A549 (cell line): ENCODE measurements around the gene INTS4.

ENCODE experiments used
- RCOR1 ChIP-seq: fragments of 150-350 bp; IDR thresholded peaks from 2 replicates; pipeline ENCODE4 v1.6.1; 2014; ENCODE audit warnings: antibody characterized with exemption, low read length, low read depth
- ZSCAN20 ChIP-seq: fragments of 250-450 bp; sonication (Bioruptor Pico); IDR thresholded peaks from 2 replicates; pipeline ENCODE4 v1.8.0; 2022; ENCODE audit warnings: mild to moderate bottlenecking, moderate library complexity
- TF ChIP-seq, protein P1 (sequence below): fragments of >200 bp; sonication (Bioruptor Twin); formaldehyde crosslinking; IDR thresholded peaks from 3 replicates; pipeline ENCODE4 v1.5.1; 2016

DNA sequence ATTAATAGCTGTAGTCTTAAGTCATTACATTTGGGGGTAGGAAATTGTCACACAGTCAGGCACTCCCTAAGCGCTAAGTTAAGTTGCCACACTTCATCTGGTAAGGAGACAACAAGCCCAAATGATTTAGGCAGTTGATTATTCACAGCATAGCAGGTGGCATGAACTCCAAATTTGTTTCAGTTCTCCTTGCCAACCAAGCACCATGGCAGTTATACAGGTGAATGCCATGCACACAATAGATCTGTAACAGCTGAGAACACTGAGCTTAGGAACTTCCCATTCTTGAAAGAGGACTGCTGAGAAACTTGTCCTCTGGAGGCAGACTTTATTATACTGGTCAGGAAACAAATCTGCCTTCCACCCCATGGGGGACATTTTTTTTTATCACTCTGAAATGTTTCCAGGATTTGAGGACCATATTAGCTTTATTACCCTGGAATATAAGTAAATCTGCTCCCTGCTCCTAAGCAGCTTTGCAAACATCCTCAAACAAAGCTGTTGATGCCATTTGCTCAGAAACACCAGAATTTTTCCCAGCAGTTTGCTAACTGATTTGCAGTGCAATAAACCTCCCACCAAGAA is 5.1 kb upstream of the INTS4 start:
- TF ChIP-seq, protein P1, sequence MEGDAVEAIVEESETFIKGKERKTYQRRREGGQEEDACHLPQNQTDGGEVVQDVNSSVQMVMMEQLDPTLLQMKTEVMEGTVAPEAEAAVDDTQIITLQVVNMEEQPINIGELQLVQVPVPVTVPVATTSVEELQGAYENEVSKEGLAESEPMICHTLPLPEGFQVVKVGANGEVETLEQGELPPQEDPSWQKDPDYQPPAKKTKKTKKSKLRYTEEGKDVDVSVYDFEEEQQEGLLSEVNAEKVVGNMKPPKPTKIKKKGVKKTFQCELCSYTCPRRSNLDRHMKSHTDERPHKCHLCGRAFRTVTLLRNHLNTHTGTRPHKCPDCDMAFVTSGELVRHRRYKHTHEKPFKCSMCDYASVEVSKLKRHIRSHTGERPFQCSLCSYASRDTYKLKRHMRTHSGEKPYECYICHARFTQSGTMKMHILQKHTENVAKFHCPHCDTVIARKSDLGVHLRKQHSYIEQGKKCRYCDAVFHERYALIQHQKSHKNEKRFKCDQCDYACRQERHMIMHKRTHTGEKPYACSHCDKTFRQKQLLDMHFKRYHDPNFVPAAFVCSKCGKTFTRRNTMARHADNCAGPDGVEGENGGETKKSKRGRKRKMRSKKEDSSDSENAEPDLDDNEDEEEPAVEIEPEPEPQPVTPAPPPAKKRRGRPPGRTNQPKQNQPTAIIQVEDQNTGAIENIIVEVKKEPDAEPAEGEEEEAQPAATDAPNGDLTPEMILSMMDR, result no peak
- TF ChIP-seq RCOR1 (no peak), ZSCAN20 (CRISPR knock-in tag) (no peak)
